Measurements from ENCODE around the gene IER3.

IER3 gene

DNA sequence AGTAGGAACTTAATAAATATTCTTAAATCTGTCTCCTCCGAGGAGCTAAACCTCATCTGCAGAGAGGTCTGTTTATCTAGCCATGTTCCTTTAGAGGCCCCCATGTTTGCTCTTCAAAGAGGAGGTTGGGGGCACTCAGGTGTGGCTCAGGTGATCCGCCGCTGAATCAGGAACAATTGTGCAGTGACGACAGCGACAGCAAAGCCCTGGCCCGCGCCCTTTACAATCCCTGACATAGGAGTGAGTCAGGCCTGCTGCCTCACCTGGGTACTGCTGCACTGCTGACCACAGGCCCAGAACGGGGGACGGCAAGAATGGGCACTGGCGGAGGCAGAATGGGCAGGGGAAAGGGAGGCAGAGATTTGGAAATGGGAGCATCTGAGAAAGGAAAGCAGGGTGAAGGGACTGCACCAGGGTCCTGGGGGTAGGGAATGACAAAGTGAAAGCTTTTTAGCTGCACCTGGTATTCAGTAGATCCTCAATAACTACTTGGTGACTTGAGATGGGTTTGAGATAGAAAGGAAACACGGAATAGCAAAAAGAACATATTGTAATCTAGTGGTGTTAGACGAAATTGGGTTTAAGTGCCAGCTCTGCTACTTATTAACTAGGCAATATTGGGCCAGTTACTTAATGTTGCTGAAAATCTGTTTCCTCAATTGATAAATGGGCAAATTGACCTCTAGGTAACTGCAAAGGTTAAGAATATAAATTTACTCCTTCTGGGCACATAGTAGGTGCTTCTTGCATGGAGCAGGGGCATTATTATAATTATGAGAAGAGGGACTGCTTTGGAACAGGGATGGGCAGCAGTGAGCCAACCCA is 5.4 kb upstream of the IER3 start:
- no peak for DNase-seq

DNA sequence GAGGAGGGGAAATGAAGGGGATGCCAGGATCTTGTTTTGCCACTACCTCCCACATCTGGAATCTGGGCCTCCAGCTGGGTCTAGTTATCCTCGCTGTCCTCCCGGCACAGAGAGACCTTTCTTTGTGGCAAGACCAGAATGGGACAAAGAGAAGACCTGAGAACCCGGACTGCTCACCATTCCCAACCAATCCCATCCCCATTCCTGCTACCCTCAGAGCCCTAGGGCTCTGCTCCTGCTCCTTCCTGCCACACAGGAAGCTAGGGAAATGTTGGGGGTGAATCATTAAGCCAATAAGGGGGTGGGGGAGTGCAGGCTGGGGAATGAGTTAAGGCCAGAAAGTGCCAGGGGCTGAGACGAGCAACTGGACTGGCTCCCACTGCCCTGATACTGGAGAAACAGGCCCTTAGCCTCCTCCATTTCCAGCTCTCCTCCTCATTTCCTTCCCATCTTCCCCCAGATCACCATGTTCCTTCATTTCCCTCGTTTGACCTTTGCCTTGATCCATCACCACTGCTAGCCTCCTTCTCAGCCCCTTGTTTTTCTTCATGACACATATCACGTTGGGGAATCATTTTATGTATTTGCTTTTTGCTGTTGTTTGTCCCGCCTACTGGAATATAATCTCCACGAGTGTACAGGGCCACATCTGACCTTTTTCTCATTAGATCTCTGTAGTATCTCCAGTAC is 4.6 kb upstream of the IER3 start:
- no peak for DNase-seq

DNA sequence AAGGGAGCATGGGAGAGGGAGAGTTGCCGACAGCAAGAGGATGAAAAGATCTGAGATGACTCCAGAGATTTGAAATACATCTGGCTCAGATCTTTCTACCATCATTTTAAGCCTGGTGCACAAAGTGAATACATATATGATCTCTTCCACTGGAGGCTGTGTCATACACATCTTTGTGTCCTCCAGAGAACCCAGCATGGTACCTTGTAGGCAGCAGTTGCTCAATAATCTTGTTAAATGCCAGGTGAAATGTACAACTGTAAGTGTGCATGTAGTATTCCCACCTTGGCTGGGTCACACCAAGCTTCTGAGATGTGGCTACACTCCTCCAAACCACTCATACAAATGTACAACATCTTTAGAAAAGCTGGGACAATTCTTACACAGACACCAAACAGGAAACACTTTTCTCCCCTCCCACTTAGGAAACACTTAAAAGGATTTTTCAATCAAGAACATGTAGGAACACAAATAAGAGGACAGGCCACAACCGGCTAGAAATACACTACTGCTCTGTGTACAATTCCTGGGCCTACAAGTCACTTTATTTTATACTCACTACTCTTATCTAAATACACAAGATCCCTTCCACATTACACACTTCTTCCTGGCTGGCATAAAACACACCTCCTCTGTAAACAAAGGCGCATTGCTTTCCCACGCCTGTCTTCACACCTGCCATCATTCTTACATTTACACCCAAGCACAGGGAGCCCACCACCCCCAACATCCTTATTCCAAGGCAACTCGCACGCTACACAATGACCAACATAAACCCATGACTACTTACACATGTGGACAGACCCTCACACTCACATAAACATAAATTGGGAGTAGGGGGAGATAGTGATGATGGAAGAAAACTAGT is 3.8 kb upstream of the IER3 start:
- DNase-seq: no peak

DNA sequence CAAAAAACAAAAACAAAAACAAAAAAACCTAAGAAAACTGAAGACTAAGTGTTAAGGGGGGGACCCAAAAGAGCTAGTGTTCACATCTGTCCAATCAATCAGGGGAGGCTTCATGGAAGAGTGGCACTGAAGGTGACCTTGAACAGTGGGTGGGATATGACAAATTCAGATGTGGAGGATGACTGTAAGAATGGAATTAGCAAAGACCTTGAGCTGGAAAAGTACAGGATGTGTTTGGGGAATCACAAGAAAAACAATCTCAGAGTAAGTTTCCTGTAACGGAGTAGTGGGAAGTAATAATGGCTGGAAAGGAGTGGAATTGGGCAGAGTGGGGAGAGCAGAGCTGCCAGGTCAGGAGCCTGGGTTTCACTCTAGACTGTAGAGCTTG is 2.9 kb upstream of the IER3 start:
- no peak for DNase-seq

- peak in 5 of 58 donors; percentile 41 to 50 (median 46) for DNase-seq
These were observed 971 bp downstream of the IER3 start for GRCh38 chr6:30743099-30744053.

- DNase-seq: peak; percentile 25 to 94 (median 85)
These were observed 1.8 kb downstream of the IER3 start, which contains the start of gene FLOT1 for GRCh38 chr6:30742316-30743098. FLOT1 (minus strand) TSS chr6:30742687; CDS start chr6:30742189, 498 bp downstream.

DNA sequence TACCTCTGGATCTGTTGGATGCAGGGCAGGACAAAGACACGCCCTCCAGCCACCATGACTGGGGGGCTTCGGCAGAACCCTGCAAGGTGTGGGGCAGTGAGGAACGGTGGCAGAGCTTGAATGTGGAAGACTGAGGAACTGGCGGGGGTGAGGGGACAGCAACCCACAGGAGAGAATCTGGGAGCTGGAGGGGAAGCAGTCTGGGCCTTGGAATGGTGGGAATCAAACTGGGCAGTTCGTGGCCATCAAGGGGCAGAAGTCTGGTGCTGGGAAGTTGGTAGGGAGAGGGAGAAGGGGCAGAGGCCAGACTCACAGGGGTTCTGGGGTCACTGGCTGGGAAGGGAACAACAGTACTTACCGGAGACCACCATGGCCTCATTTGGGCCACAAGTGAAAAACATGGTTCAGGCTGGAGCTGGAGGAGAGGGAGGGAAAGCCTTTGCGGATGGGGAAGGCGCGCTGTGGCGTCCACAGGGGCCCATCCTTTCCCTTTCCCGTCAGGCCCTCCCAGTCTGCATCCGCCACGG is 2.5 kb downstream of the IER3 start:
- peak in 2 of 58 donors; percentile 43 to 47 for DNase-seq

- no peak for DNase-seq
These were observed 3.1 kb downstream of the IER3 start for GRCh38 chr6:30741063-30741779.

DNA sequence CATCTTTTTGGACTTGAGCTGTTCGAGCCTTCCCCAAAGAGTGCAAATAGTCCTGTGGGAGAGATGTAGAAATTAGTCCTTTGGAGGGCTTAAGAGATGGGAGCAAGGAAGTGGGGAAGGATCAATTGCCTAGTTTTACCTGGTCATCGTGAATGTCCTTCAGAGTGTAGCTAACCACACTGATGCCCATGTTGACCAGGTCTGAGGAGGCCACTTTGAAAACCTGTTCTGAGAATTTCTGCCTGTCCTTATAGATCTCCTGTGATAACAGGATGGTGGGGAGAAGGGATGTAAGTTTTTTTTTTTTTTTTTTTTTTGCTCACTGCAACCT is 3.8 kb downstream of the IER3 start:
- DNase-seq: no peak

DNA sequence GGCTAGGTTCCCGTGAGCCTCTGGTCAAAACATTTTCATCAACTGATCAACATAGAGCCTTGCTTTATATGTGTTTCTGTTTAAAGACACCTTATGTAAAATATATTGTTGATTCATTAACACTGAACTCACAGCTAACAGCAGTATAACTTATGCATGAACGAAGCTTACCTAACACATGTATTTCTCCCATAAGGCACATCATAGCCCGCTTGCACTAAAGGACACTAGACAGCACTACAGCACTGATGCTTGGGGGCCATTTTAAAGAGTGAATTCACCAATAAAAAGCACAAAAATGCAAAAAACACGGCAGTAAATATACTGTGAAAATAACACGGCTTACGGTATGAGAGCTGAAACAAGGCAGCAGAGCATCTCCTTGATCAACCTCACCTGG is 5.8 kb downstream of the IER3 start:
- DNase-seq: no peak

DNA sequence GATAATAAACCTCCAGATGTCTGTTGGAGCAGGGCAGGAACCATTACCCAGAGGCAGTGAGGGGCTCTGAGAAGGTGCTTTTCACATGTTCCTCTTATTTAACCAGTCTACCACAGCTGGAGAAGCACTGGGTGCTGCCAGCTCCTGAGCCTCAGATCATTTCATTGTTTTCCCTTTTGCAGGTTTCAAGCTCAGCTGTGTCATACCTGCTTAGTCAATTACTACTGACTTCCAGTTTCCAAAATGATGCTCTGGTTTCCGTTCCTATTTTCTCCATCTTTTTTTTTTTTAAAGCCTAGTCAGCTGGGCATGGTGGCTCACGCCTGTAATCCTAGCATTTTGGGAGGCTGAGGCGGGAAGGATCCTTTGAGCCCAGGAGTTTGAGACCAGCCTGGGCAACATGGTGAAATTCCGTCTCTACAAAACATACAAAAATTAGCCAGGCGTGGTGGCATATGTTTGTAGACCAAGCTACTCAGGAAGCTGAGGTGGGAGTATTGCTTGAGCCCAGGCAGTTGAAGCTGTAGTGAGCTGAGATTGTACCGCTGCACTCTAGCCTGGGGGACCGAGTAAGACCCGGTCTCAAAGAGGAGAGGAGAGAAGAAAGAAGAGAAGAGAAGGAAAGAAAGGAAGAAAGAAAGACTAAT is 8.6 kb downstream of the IER3 start:
- no peak for DNase-seq

DNA sequence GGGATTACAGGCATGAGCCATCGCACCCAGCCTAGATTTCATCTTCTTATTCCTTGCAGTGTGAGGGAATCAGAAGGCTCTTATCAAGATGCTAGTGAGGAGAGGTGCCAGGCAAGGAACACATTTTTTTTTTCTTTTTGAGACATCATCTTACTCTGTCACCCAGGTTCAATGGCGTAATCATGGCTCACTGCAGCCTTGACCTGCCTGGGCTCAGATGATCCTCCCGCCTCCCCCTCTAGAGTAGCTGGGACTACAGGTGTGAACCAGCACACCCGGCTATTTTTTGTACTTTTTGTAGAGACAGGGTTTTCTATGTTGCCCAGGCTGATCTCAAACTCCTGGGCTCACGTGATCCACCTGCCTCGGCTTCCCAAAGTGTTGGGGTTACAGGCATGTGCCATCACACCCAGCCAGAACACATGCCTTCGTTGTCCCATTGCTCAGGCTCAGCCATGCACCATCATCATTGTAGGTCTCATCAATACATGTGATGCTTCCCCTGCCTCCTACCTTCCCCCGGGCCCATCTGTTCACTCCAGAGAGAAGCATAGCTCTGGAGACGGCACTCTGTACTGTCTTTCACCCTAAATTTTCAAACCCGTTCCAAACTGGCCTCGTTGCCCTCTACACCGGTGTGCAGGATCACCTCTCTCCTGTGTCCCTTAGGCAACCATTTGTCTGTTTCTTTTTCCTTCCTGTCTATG is 12.0 kb downstream of the IER3 start:
- DNase-seq: peak in 11 of 58 donors; percentile 1 to 37 (median 13)

GRCh38 chr6:30730601-30731435 is 13.5 kb downstream of the IER3 start:
- DNase-seq: peak in 37 of 58 donors; percentile 3 to 66 (median 30)

DNA sequence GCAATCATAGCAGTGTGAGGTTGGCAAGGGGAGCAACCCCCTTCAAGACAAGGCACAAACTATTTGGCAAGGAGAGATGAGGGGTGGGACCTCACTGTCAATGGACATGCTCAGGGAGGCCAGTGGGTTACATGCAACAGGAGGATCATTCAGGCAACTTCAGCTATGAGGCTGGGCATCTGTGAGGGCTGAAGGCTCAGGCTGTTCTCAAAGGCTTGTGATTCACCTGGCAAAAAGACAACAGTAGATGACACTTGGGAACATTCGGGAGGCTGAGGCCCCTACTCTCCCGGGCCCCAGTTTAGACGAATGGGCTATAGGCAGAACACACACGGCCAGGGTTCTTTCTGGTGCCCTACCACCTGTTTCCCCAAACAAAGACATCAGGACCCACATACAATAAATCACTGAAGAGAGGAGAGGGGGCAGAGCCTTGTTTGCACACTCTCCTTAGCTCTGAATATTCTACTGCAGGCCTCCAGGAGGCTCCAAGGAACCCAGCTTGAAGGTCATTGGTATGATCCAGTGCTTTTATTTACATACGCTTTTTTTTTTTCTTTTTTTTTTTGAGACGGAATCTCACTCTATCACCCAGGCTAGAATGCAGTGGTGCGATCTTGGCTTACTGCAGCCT is 16.3 kb downstream of the IER3 start:
- DNase-seq: no peak

- DNase-seq: no peak
These were observed 17.6 kb downstream of the IER3 start for GRCh38 chr6:30726506-30727413.

Measured in anterior cingulate cortex (tissue), 58 donors.